Activated naive CD8-positive, alpha-beta T cell (primary cell): ENCODE data around the gene PTPRB.
"Not testable (repeated sequence)": the region's sequence is repeated elsewhere in the genome, so short reads cannot be mapped to it uniquely, and the experiment has no call there.

Experiments used
- H3K27ac Mint-ChIP-seq: one replicate; pipeline ENCODE4 v1.8.0; 2021; ENCODE audit warnings: mixed read lengths
- H3K27me3 Mint-ChIP-seq: one replicate; pipeline ENCODE4 v1.8.0; 2021; ENCODE audit warnings: mixed read lengths
- H3K36me3 Mint-ChIP-seq: one replicate; pipeline ENCODE4 v1.8.0; 2021; ENCODE audit warnings: mixed read lengths
- H3K4me1 Mint-ChIP-seq: one replicate; pipeline ENCODE4 v1.8.0; 2021; ENCODE audit warnings: low read depth, mixed read lengths
- H3K4me3 Mint-ChIP-seq: one replicate; pipeline ENCODE4 v1.8.0; 2021; ENCODE audit warnings: mild to moderate bottlenecking, mixed read lengths
- H3K9me3 Mint-ChIP-seq: one replicate; pipeline ENCODE4 v1.8.0; 2021; ENCODE audit warnings: low read depth, mixed read lengths

Gene PTPRB

DNA sequence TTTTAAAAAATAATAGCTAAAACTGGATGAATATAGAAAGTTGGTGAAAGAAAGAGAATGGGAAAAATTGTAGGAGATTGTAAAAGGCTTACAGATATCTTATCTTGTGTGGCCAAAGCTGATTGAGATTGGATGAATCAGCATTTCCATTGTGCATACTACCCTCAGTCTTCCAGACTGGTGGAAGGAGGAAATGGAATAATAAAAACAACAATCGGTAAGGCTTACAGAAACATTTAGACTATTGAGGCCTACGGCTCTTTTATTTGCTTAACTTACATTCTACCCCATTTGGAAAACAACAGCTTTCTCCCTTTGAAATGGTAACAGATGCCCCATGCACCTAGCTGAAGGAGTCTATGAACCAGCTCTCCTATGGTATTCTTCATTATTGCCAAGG is 129.8 kb downstream of the PTPRB start:
- Mint-ChIP-seq H3K27ac (no peak overlapping the region), H3K9me3 (peaks cover 9% of the 10 kb centered on the region), H3K4me3 (no peak overlapping the region), H3K36me3 (no peaks in the 10 kb centered on the region), H3K27me3 (peaks cover 1% of the 10 kb centered on the region), H3K4me1 (no peaks in the 10 kb centered on the region)

DNA sequence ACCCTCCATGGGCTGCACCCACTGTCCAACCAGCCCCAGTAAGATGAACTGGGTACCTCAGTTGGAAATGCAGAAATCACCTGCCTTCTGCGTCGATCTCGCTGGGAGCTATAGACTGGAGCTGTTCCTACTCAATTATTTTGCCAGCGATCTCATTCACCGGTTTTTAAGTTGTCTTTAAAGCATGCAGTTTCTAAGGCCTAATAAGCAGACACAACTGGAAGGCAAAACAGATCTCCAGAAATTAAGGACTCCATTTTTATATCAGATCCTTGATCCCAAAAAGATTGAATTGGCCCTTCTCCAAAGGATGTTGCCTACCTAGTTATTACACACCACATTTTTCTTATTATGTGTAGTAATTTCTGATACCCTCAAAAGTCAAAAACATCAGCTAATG is 139.7 kb downstream of the PTPRB start:
- H3K4me3 Mint-ChIP-seq, result no peak overlapping the region
- no peak overlapping the region for H3K27ac Mint-ChIP-seq
- no peaks in the 10 kb centered on the region for H3K36me3 Mint-ChIP-seq
- H3K27me3 Mint-ChIP-seq, result peaks cover 11% of the 10 kb centered on the region
- H3K9me3 Mint-ChIP-seq, result peaks cover 11% of the 10 kb centered on the region
- no peaks in the 10 kb centered on the region for H3K4me1 Mint-ChIP-seq

DNA sequence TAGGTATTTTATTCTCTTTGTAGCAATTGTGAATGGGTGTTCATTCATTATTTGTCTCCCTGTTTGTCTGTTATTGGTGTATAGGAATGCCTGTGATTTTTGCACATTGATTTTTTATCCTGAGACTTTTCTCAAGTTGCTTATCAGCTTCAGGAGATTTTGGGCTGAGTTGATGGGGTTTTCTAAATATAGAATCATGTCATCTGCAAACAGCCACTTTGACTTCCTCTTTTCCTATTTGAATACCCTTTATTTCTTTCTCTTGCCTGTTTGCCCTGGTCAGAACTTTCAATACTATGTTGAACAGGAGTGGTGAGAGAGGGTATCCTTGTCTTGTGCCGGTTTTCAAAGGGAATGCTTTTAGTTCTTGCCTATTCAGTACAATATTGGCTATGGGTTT is 144.3 kb downstream of the PTPRB start:
- not testable (repeated sequence) for H3K4me3 Mint-ChIP-seq, H3K27me3 Mint-ChIP-seq, H3K9me3 Mint-ChIP-seq, H3K4me1 Mint-ChIP-seq, H3K36me3 Mint-ChIP-seq, H3K27ac Mint-ChIP-seq

DNA sequence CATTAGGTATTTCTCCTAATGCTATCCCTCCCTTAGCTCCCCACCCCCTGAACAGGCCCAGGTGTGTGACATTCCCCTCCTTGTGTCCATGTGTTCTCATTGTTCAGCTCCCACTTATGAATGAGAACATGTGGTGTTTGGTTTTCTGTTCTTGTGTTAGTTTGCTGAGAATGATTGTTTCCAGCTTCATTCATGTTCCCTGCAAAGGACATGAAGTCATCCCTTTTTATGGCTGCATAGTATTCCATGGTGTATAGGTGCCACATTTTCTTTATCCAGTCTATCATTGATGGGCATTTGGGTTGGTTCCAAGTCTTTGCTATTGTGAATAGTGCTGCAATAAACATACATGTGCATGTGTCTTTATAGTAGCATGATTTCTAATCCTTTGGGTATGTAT is 146.3 kb downstream of the PTPRB start:
- H3K4me1 Mint-ChIP-seq, H3K4me3 Mint-ChIP-seq, H3K36me3 Mint-ChIP-seq, H3K27ac Mint-ChIP-seq, H3K27me3 Mint-ChIP-seq, H3K9me3 Mint-ChIP-seq: not testable (repeated sequence)

DNA sequence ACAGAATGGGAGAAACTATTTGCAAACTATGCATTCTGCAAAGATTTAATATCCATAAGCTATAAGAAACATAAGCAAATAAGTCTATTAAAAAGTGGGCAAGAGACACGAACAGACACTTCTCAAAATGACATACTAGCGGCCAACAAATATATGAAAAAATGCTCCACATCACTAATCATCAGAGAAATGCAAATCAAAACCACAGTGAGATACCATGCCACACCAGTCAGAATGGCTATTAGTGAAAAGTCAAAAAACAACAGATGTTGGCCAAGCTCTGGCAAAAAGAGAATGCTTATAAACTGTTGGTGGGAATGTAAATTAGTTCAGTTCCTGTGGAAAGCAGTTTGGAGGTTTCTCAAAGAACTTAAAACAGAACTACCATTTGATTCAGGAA is 149.8 kb downstream of the PTPRB start:
- H3K27ac Mint-ChIP-seq, result no peak overlapping the region
- peaks cover 3% of the 10 kb centered on the region for H3K27me3 Mint-ChIP-seq
- H3K9me3 Mint-ChIP-seq, result no peaks in the 10 kb centered on the region
- no peaks in the 10 kb centered on the region for H3K4me1 Mint-ChIP-seq
- H3K36me3 Mint-ChIP-seq, result no peaks in the 10 kb centered on the region
- H3K4me3 Mint-ChIP-seq, result no peak overlapping the region

DNA sequence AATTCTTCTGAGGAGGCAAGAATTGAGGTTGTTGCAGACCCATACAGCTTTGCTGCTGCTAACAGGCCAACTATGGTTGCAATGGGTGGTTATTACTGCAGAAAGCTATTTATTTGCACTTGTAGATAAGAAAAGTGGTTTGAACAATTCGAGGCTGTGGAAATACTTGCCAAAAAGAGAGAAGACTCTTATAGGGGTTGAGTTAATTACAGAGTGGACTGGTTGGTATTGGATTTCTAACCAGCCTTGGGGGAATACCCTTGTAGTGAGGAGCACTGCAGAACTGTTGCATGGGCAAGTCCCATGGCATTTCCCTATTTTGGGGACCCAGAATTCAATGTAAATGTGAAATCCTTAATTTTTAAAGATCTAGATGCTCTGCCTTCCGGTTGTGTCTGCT is 150.6 kb downstream of the PTPRB start:
- no peak overlapping the region for H3K4me3 Mint-ChIP-seq
- H3K27ac Mint-ChIP-seq, result no peak overlapping the region
- H3K36me3 Mint-ChIP-seq, result no peaks in the 10 kb centered on the region
- no peaks in the 10 kb centered on the region for H3K9me3 Mint-ChIP-seq
- H3K27me3 Mint-ChIP-seq, result peaks cover 3% of the 10 kb centered on the region
- H3K4me1 Mint-ChIP-seq, result no peaks in the 10 kb centered on the region

DNA sequence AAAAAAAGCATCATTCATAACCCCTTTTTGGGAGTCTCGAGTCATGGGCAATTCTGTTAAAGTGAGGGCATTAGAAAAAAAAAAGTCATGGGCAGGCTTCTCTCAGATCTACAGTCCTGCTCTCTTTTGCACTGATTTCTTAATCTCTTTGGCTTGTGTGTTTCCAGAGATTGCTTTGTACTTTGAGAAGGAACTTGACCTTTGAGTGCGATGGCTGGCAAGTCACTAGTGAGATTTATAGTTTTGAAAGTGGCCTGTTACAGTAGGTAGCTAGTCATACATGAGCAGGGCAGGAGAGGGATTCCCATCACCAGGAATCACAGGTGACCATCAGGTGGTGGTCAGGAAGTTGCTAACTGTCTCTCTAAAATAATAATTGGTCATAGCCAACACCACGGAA is 151.5 kb downstream of the PTPRB start:
- no peaks in the 10 kb centered on the region for H3K36me3 Mint-ChIP-seq

DNA sequence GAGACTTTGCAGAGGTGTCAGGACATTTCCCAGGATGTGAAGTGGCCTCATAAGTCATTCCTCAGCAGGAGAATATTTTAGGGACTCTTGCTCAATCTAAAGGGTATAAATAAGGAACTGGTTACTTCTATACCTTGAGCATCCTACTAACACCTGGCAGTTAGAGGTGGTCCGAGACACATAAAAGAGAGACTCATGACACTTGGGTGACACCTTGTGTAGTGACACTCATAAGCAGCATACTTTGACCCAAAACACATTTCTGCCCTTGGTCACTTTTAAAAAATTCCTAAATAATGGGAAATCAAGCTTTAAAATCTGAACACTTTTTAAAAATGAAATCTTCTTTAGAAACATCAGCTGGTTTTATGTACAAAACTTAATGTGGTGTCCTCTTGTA is 152.8 kb downstream of the PTPRB start:
- Mint-ChIP-seq H3K27ac (no peak overlapping the region), H3K36me3 (no peaks in the 10 kb centered on the region), H3K4me1 (no peaks in the 10 kb centered on the region), H3K4me3 (no peak overlapping the region), H3K27me3 (peaks cover 3% of the 10 kb centered on the region), H3K9me3 (no peaks in the 10 kb centered on the region)

More for the DNA sequence above, 151.5 kb downstream of the PTPRB start:
- no peak overlapping the region for H3K4me3 Mint-ChIP-seq
- peaks cover 3% of the 10 kb centered on the region for H3K27me3 Mint-ChIP-seq
- no peaks in the 10 kb centered on the region for H3K4me1 Mint-ChIP-seq
- no peak overlapping the region for H3K27ac Mint-ChIP-seq
- H3K9me3 Mint-ChIP-seq, result no peaks in the 10 kb centered on the region

DNA sequence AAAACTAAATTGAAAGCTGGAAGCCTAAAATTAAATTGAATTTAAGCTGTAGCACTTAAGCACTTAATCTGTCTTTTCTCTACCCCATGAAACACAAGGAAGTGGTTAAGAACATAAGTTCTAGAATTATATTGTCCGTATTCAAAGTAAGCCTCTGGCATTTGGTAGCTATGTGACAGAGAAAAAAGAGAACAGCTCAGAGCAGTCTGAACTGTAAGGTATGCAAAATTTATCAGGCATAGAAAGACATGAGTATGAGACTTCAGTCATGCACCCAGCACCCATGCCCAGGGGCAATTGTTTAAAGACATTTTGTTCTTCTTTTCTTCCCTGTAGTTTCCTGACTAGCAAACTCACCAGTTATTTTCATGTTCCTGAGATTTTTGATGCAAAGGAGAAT is 154.5 kb downstream of the PTPRB start:
- Mint-ChIP-seq H3K27me3 (peaks cover 3% of the 10 kb centered on the region), H3K9me3 (no peaks in the 10 kb centered on the region), H3K27ac (no peak overlapping the region), H3K4me3 (no peak overlapping the region), H3K4me1 (no peaks in the 10 kb centered on the region), H3K36me3 (no peaks in the 10 kb centered on the region)

DNA sequence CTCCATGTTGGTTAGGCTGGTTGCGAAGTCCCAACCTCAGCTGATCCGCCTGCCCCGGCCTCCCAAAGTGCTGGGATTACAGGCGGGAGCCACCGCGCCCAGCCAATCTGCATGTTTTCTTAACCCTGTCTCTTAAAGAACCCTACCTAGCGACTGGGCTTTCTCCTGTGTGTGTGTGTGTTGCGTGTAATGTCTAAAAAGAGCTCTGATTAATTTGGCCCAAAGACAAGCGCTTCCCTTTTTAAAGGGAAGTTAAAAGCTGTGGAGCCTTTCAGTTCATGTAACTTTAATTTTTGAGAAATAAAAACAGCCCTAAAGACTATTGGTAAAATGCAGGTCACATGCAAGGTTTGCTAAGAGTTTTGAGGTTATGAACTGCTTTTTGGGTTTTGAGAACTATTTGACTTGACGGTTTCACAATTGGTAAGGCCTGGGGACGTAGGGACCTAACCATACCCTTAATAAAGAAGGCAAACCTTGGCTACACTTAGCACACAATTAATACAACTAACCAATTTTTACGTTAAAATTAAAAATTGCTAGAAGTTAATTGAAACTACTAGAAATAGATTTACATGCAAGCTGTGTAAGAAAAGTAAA is 167.9 kb downstream of the PTPRB start:
- Mint-ChIP-seq H3K4me3 (no peak overlapping the region), H3K27ac (no peak overlapping the region), H3K4me1 (no peaks in the 10 kb centered on the region)

DNA sequence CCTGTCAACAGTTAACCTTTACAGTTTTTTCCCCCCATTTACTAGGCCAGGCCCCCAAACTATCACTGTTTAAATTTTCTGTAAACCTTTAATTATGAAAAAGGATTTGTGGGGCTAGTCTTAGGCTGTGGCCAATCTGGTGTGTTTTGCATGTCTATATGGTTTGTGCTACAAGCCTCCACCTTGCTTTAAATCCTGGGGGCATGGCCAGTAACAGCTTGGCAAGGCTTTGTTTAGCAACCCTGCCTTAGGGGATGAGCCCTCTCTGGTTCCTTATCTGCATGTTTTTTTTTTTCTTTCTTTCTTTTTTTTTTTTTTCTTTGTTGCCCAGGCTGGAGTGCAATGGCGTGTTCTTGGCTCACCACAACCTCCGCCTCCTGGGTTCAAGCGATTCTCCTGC is 168.5 kb downstream of the PTPRB start:
- Mint-ChIP-seq H3K27ac (no peak overlapping the region), H3K4me1 (no peaks in the 10 kb centered on the region), H3K36me3 (no peaks in the 10 kb centered on the region), H3K9me3 (peaks cover 6% of the 10 kb centered on the region), H3K27me3 (peaks cover 3% of the 10 kb centered on the region), H3K4me3 (no peak overlapping the region)

More for the DNA sequence above, 167.9 kb downstream of the PTPRB start:
- peaks cover 3% of the 10 kb centered on the region for H3K27me3 Mint-ChIP-seq
- H3K36me3 Mint-ChIP-seq, result no peaks in the 10 kb centered on the region
- peaks cover 4% of the 10 kb centered on the region for H3K9me3 Mint-ChIP-seq

DNA sequence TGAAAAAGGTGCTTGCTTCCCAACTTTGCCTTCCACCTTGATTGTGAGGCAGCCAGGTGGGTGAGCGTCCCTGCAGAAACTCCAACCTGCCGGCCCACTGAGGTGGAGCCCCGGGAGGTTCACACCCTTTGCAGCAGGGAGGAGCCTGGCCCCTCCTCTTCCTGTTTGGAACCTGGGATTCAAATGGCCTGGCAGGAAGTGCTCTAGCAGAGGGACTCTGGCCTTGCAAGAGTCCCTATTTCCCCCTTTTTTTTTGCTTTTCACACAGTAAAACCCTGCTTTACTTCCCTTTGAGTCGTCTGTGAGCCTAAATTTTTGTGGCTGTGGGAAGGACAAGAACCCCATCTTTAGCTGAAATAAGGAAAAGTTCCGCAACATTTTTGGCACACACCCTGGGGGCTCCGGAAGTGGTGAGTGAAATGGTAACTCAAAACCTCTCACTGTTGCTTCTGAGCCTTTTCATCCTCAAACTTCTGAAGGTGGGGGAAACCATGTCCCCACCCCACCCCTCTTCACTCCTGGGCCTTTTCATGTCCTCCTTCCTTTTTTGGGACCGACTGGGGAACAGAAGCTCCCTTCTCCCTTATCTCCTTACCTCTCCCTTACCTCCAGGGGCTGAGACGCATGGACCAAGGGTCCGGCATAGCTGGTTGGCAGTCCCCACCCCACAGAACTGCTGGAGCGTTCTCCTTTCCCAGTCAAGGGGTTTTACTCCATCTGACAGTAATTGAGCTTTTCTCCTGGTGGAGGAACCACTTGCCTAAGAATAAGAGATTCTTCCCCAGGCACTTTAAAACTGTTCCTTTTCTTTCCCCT is 169.1 kb downstream of the PTPRB start:
- Mint-ChIP-seq H3K9me3 (peaks cover 6% of the 10 kb centered on the region), H3K4me1 (no peaks in the 10 kb centered on the region), H3K27me3 (peaks cover 3% of the 10 kb centered on the region), H3K36me3 (peaks cover 3% of the 10 kb centered on the region), H3K27ac (no peak overlapping the region), H3K4me3 (no peak overlapping the region)

DNA sequence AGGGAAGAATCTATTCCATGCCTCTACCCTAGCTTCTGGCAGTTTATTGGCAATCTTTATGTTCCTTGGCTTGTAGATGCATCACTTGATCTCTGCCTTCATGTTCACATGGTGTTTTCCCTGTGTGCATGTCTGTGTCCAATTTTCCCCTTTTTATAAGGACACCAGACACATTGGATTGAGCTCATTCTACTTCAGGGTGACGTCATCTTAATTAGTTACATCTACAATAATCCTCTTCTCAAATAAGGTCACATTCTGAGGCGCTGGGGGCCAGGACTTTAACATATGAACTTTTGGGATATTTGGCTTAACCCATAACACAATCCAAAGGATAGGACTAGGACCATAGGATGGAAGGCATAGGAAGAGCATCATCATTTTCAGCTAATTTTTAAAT is 169.8 kb downstream of the PTPRB start:
- Mint-ChIP-seq H3K4me1 (no peaks in the 10 kb centered on the region), H3K27me3 (peaks cover 3% of the 10 kb centered on the region), H3K27ac (no peak overlapping the region), H3K4me3 (no peak overlapping the region), H3K36me3 (peaks cover 3% of the 10 kb centered on the region), H3K9me3 (peaks cover 11% of the 10 kb centered on the region)

DNA sequence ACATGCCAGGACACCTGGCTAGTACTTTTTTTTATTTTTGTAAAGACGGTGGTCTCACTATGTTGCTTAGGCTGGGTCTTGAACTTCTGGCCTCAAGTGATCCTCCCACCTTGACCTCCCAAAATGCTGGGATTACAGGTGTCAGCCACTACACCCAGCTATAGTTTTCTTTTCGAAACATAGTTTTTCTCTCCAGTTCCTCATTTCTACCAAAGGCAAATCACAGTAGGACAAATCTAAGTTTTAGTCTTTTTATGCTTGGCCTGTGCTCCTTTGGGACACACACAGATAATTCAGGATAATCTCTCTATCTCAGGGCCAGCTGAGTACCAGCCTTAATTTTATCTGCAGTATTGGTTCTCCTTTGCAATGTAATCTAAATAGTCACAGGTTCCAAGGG is 170.5 kb downstream of the PTPRB start:
- no peaks in the 10 kb centered on the region for H3K4me1 Mint-ChIP-seq
- H3K36me3 Mint-ChIP-seq, result peaks cover 3% of the 10 kb centered on the region
- H3K4me3 Mint-ChIP-seq, result no peak overlapping the region
- no peak overlapping the region for H3K27ac Mint-ChIP-seq
- peaks cover 12% of the 10 kb centered on the region for H3K9me3 Mint-ChIP-seq
- peaks cover 3% of the 10 kb centered on the region for H3K27me3 Mint-ChIP-seq
